Fibroblast of lung (primary cell): ENCODE results near the gene ATG7. TPM values are rescaled to one million over a fixed set of nuclear protein-coding genes. Genes with fewer than 3 reads are reported as not detected.
"Not testable (repeated sequence)": the region's sequence is repeated elsewhere in the genome, so short reads cannot be mapped to it uniquely, and the experiment has no call there.

ENCODE experiments used
- DNase-seq, 2 donors: peaks; one replicate each; pipeline versions ENCODE4 v3.0.0 to v3.0.0-alpha.2; 2010; ENCODE audit warnings: low read depth in 2 of 2
- H2AFZ ChIP-seq: 2 replicates; pipeline ENCODE4 v1.5.1; 2012; ENCODE audit warnings: low read length, control low read depth, inconsistent platforms
- H3K27ac ChIP-seq: 2 replicates; pipeline ENCODE4 v1.5.1; 2011; ENCODE audit warnings: low read length, control low read depth; ENCODE audit not compliant: insufficient read depth
- H3K27me3 ChIP-seq: 2 replicates; pipeline ENCODE4 v1.5.1; 2011; ENCODE audit warnings: mild to moderate bottlenecking, low read length; ENCODE audit not compliant: control insufficient read depth, insufficient read depth
- H3K36me3 ChIP-seq: 2 replicates; pipeline ENCODE4 v1.5.1; 2011; ENCODE audit warnings: low read length; ENCODE audit not compliant: control insufficient read depth, insufficient read depth
- H3K4me1 ChIP-seq: 2 replicates; pipeline ENCODE4 v1.5.1; 2011; ENCODE audit warnings: low read length; ENCODE audit not compliant: control insufficient read depth, insufficient read depth; ENCODE audit errors: extremely low read depth
- H3K4me2 ChIP-seq: 2 replicates; pipeline ENCODE4 v1.5.1; 2011; ENCODE audit warnings: low read length, control low read depth; ENCODE audit not compliant: insufficient read depth; ENCODE audit errors: extremely low read depth
- H3K4me3 ChIP-seq, 4 experiments: fragments of 200-600 bp in 1 of 4; sonication (generic) in 1 of 4; replicated peaks in 1 of 4; 2 replicates each; pipeline ENCODE4 v1.5.1; 2011 to 2016; ENCODE audit warnings: low read length in 4 of 4, low read depth in 3 of 4, mild to moderate bottlenecking in 3 of 4, control low read depth in 2 of 4, inconsistent platforms in 1 of 4, mixed read lengths in 1 of 4; ENCODE audit not compliant: insufficient read depth in 1 of 4; ENCODE audit errors: control extremely low read depth in 1 of 4
- H3K79me2 ChIP-seq: 2 replicates; pipeline ENCODE4 v1.5.1; 2012; ENCODE audit warnings: mild to moderate bottlenecking, low read length, inconsistent platforms; ENCODE audit not compliant: control insufficient read depth, insufficient read depth
- H3K9ac ChIP-seq: 2 replicates; pipeline ENCODE4 v1.5.1; 2011; ENCODE audit warnings: mild to moderate bottlenecking, low read length, control low read depth; ENCODE audit not compliant: insufficient read depth
- H3K9me3 ChIP-seq: 2 replicates; pipeline ENCODE4 v1.5.1; 2012; ENCODE audit warnings: low read depth, low read length; ENCODE audit not compliant: control insufficient read depth, insufficient read depth
- H4K20me1 ChIP-seq: 2 replicates; pipeline ENCODE4 v1.5.1; 2011; ENCODE audit warnings: low read length; ENCODE audit not compliant: control insufficient read depth, insufficient read depth; ENCODE audit errors: extremely low read depth
- CTCF ChIP-seq, 2 donors: IDR thresholded peaks in 1 of 2; conservative IDR thresholded peaks in 1 of 2; 1 replicate in 1 of 2; 2 replicates in 1 of 2; pipeline ENCODE4 v1.5.1; 2011 to 2012; ENCODE audit warnings: low read length in 2 of 2, control low read depth in 1 of 2, inconsistent platforms in 1 of 2, low read depth in 1 of 2, mild to moderate bottlenecking in 1 of 2
- EZH2 ChIP-seq: IDR thresholded peaks from 2 replicates; pipeline ENCODE4 v1.5.1; 2012; ENCODE audit warnings: low read length, control low read depth, mild to moderate bottlenecking; ENCODE audit errors: missing control alignments
- polyA plus RNA-seq, 2 donors: library from polyadenylated mRNA; depleted of rRNA in 1 of 2; stranded (reverse) in 1 of 2; unstranded in 1 of 2; fragments of >200 nt; gene quantifications; 2 replicates each; pipeline ENCODE4 v1.2.1, GENCODE V29; 2011 to 2012; ENCODE audit warnings: missing spikeins in 1 of 2
- total RNA-seq: library from RNA; depleted of rRNA; stranded (reverse); fragments of >200 nt; gene quantifications from 2 replicates; pipeline ENCODE4 v1.2.1, GENCODE V29; 2014

Gene ATG7
- total and polyA plus RNA-seq, 2 donors (not counting 1 experiment from before 2014, with no cell fraction given) = 50.8 to 56.5 TPM

GRCh38 chr3:11407644-11408043 lies 135.4 kb downstream of the ATG7 start:
- no peaks in the 10 kb centered on the region for H3K27me3 ChIP-seq
- no peak for DNase-seq

GRCh38 chr3:11408324-11408859 lies 136.2 kb downstream of the ATG7 start:
- not testable (repeated sequence) for H4K20me1 ChIP-seq, H3K4me1 ChIP-seq, H3K79me2 ChIP-seq, H3K27me3 ChIP-seq, H3K27ac ChIP-seq, H3K4me3 ChIP-seq, H3K9ac ChIP-seq, H3K36me3 ChIP-seq, DNase-seq, H3K4me2 ChIP-seq, H2AFZ ChIP-seq, H3K9me3 ChIP-seq

More at GRCh38 chr3:11407644-11408043, 135.4 kb downstream of the ATG7 start:
- Histone ChIP-seq H3K4me1 (no peaks in the 10 kb centered on the region), H3K27ac (no peak overlapping the region), H3K9ac (no peak overlapping the region), H3K9me3 (no peaks in the 10 kb centered on the region), H3K4me2 (no peak overlapping the region), H3K79me2 (no peaks in the 10 kb centered on the region), H2AFZ (no peak overlapping the region), H3K4me3 (no peak overlapping the region), H4K20me1 (no peaks in the 10 kb centered on the region), H3K36me3 (no peaks in the 10 kb centered on the region)
- TF ChIP-seq EZH2 = no peak
- no peak for TF ChIP-seq CTCF (conservative IDR thresholded peaks at IDR 0.05 in 1 of 2, IDR thresholded peaks at IDR 0.05 in 1 of 2; ENCODE audit: low read depth in 1 of 2, low read length in 2 of 2)

- H3K4me3 ChIP-seq = no peak overlapping the region
- H3K27ac ChIP-seq = no peak overlapping the region
- no peaks in the 10 kb centered on the region for H3K9me3 ChIP-seq
- no peak overlapping the region for H2AFZ ChIP-seq
- no peaks in the 10 kb centered on the region for H3K4me1 ChIP-seq
- H3K4me2 ChIP-seq = no peak overlapping the region
- no peaks in the 10 kb centered on the region for H4K20me1 ChIP-seq
- no peak for DNase-seq
- no peaks in the 10 kb centered on the region for H3K27me3 ChIP-seq
- H3K36me3 ChIP-seq = no peaks in the 10 kb centered on the region
- TF ChIP-seq CTCF (conservative IDR thresholded peaks at IDR 0.05 in 1 of 2, IDR thresholded peaks at IDR 0.05 in 1 of 2; ENCODE audit: low read depth in 1 of 2, low read length in 2 of 2) = no peak
- no peak for TF ChIP-seq EZH2
- H3K9ac ChIP-seq = no peak overlapping the region
- H3K79me2 ChIP-seq = no peaks in the 10 kb centered on the region
Measured at GRCh38 chr3:11410564-11410963, 138.4 kb downstream of the ATG7 start.
